GM21390 (cell line): ENCODE results near the gene KIAA1549.
A peak's percentile ranks its signal among the peaks of the same experiment; 100 is the strongest.
"Not testable (repeated sequence)": the region's sequence is repeated elsewhere in the genome, so short reads cannot be mapped to it uniquely, and the experiment has no call there.

Source experiments
- ATAC-seq: cut with Tn5 transposase; IDR thresholded peaks from one replicate; pipeline ENCODE4 v1.9.1; 2021; ENCODE audit not compliant: unreplicated experiment

The KIAA1549 gene

GRCh38 chr7:138981332-138982203 lies at the start of gene KIAA1549:
Gene KIAA1549 (minus strand): TSS chr7:138981389. CDS start chr7:138981269, 120 bp downstream.
- ATAC-seq, result peak; percentile 90

DNA sequence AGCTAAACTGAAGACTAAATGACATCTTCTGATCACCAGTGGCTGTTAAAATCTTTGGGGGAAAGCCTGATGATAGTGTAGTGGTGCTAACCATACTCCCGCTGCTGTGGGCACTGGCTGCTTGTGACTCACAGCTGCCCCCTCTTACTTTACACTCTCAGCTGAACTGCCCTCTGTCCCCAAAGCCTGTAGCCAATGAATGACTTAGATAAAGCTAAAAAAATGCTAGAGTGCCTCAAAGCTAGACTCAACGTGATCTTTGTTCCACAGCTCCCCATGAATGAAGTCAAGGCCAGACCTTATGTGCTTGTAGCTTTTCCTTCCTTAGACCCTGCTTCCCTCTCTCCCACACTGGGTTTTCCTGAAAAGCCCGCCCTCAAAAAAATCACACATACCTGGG lies 48.2 kb upstream of the KIAA1549 start:
- ATAC-seq, result no peak

DNA sequence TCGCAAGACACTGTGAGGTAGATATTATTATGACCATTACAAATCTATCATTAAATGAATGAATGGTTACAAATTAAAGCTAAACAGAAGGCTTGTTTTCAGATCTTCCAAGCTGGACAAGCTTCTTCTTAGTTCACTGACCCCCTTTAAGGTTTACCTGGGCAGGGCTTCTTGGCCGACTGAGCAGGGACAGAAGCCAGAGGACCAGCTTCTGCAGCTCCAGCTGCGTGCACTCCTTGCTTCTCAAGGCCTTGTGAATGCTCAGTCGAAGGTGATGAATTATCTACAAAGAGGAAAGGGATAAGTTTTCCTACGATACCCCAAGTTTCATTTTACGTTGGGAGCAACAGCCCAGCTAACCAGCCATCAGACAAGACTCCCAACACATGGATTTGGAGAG lies 45.4 kb upstream of the KIAA1549 start:
- ATAC-seq, result no peak

DNA sequence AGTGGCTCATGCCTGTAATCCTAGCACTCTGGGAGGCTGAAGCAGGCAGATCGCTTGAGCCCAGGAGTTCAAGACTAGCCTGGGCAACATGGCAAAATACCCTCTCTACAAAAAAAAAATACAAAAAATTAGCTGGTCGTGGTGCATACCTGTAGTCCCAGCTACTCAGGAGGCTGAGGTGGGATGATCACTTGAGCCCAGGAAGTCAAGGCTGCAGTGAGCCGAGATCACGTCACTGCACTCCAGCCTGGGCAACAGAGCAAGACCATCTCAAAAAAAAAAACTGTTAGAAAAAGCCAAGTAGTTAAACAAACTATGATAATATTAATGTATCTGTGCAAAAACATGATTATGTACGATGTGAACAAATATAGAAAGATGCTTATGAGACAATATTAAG lies 44.7 kb upstream of the KIAA1549 start:
- ATAC-seq, result not testable (repeated sequence)

- ATAC-seq, result no peak
Measured at GRCh38 chr7:139023076-139023475, 41.9 kb upstream of the KIAA1549 start.

- ATAC-seq, result no peak
Measured at GRCh38 chr7:139022286-139022685, 41.1 kb upstream of the KIAA1549 start.

- no peak for ATAC-seq
Measured at GRCh38 chr7:139018910-139019309, 37.7 kb upstream of the KIAA1549 start.

DNA sequence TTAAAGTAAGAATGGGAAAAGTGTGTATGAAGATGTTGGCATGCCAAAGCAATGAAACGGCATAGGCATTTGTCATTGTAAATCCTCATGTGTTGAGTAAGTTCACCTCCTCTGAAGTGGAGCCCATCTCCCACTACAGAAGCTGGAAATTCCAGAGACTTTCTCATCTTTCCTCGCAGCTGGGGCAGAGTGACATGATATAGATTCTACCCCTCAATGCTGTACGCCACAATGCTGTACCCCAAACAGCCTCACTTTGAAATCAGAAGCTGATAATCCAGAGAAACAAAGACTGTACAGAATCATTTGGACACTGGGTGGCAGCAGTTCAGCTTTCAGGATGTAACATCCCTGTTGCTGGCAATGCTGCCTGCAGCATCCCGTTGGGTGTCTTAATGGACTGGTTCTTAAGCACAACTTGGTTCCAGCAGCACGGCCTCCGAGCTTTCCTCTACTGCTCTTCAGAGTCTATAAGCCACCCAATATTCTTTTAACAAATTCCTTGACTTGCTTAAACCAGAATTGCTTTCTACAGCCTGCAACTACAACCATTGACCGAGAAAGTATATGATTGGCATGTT lies 35.8 kb upstream of the KIAA1549 start:
- peak; percentile 98 for ATAC-seq

DNA sequence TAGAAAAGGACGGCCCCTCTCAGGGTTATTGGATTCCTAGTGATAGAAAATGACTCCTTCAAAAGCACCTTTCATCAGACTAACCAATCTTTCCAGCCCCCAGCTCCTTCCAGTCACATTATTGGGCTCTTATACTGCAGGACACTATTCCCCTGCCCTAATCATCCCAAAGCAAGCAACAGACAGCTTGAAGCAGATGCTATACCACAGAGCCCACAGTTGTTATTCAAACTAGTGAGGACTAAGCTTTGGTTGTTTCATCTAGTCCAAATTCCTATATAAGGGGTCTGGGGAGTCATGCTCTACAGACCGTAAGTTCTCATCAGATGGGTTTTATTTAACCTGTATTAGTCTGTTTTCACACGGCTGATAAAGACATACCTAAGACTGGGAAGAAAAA lies 30.2 kb upstream of the KIAA1549 start:
- no peak for ATAC-seq

- no peak for ATAC-seq
Measured at GRCh38 chr7:139004321-139005090, 23.3 kb upstream of the KIAA1549 start.

- ATAC-seq, result no peak
Measured at GRCh38 chr7:138999414-138999813, 18.2 kb upstream of the KIAA1549 start.

GRCh38 chr7:138992052-138992531 lies 10.9 kb upstream of the KIAA1549 start:
- ATAC-seq, result no peak

GRCh38 chr7:138987686-138988085 lies 6.5 kb upstream of the KIAA1549 start:
- no peak for ATAC-seq

- no peak for ATAC-seq
Measured at GRCh38 chr7:138982204-138982623, 1.0 kb upstream of the KIAA1549 start.

DNA sequence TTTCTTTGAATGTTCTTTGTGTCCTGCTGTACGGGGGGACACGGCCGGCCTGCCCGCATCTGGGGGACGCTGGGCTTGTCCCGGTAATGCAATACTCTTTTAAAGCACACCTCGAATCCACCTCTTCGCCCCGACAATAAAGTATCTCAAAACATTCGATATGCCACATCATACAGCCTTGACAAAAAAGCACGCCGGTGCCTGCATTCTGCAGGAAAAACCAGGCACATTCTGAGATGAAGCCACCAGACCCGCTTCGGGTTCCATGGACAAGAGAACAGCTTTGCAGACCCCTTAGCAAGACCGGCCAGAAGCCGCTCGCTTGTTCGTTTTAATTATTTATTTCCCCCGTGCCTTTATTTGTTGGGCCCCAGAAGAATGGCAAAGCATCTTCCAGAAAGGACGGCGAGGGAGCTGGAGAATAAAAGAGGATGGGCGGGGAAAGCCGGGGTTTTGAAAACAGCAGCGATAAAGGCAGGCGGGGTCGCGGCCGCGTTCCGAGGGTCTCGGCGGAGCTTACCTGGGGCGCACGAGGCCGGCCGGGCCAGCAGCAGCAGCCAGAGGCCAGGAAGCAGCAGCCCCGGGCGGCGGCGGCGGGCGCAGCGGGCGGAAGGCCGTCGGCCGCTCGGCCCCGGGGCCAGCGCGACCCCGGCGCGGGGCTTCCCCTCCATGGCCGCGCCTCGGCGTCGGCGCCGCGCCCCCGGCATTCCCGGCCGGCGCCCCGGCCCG lies 462 bp downstream of the KIAA1549 start:
- ATAC-seq, result peak; percentile 43

GRCh38 chr7:138979988-138980562 lies 1.1 kb downstream of the KIAA1549 start:
- ATAC-seq, result no peak

DNA sequence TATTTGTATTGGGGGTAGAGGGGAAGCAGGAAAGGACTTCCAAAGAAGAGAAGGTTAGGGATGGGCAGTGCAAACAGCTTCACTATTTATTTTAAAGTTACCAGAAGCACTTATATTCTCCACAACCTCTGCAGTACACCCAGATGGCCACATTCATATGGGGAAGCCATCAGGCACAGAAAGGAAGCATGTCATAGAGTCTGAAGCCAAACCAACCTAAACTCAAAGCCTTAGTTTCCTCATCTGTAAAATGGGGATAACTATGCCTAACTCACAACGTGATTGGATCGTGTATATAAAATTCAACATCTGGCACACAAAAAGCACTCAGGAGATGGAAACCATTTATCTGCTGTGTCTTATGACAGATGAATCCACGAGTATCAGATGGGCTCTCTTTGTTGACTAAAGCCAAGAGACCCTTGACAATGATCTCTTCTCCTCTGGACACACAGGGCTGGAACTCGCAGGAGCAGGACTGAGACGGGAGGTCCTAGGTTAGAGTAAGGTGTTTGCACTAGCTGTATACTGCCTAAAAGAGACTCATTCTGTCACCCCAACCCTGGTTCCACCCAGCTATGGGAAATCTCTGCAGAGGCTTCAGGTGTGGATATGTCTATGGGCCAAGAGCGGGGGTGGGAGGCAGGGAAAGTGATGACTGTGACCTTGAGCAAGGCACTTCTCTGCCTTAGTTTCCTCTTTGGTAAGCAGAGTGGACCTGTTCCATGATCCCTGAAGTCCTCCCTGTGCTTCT lies 1.8 kb downstream of the KIAA1549 start:
- ATAC-seq, result no peak

DNA sequence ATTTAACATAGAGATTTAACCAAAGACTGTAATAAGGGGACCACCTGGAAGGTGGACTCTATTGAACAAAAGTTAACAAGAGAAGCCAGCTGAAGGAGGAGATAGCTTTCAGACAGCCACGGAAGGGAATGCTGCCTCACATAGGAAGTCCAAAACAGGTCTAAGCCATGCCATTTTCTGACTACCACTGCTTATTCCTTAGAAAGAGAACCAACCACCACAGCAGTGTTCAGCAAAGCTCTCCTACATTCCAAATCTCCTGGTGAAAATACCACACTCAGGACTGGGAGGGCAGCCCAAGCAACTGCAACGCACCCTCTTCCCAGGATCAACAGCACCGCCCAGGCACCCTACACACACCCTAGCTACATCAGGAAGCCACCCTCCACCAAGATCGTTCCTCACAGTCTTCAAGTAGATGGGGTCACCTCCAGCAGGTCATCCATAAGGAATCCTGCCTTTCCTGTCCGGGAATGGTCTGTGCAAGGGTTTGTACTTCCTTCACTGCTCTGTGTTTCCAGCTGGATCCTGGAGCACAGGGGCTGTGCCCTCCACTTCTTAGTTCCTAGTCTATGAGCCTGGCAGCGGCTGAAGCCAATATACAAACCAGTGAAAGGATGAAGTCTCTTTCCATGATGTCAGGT lies 2.5 kb downstream of the KIAA1549 start:
- no peak for ATAC-seq

DNA sequence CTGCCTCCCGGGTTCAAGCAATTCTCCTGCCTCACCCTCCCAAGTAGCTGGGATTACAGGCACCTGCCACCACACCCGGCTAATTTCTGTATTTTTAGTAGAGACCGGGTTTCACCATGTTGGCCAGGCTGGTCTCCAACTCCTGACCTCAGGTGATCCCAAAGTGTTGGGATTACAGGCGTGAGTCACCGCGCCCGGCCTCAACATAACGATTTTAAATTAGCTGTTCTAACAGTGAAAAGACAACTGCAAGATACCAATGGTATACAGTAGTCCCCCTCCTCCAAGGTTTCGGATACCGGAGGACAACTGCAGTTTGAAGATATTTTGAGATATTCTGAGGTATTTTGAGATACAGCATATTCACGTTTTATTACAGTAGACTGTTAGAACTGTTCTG lies 5.0 kb downstream of the KIAA1549 start:
- not testable (repeated sequence) for ATAC-seq
